Heart left ventricle (tissue), 13 donors: ENCODE results near the gene ZNF611.

Source experiments
- CTCF ChIP-seq, 12 donors: fragments of 200-600 bp; sonication (generic) in 4 of 12; IDR thresholded peaks; one replicate each; pipeline versions ENCODE4 v1.5.0 to v1.8.0; 2018 to 2022; ENCODE audit warnings: antibody characterized with exemption in 12 of 12, mild to moderate bottlenecking in 5 of 12
- POLR2A ChIP-seq, 2 donors: fragments of 450-650 bp; IDR thresholded peaks; one replicate each; pipeline ENCODE4 v1.6.1; 2017; ENCODE audit warnings: antibody characterized with exemption in 2 of 2, mild to moderate bottlenecking in 2 of 2, moderate library complexity in 2 of 2
- donor health status: ischemic (EF 13 %, LVEDD 7.1; RV severe dilation, severe dysfunction).
- donor health status: DM: no; HTN: yes; CAD: no.
- donor health status: DM: no; HTN: no; CAD: no.
- donor health status: ischemic (EF 25% LVEDD 6.9; RV normal size, moderate dysfunction).
- donor health status: ischemic (EF 25% LVEDD 5.7; RV mildly dilated, moderate dysfunction).
- donor health status: ischemic (EF 35%, LVEDD 5.7; RV mildly dilated, moderate dysfunction).
- donor health status: nonischemic (EF 11% LVEDD 7.7; RV severe dilation, severe dysfunction).
- donor health status: DM: yes; HTN: yes; CAD: no.
- donor health status: PGD.
- donor health status: ischemic (EF 29% LVEDD 5.4; RV normal size, mild dysfunction).
- donor health status: nonischemic (EF 23%, LVEDD 6.1; RV moderate dilation, normal function).

GRCh38 chr19:52669586-52669985 lies 65.3 kb downstream of the ZNF611 start:
- TF ChIP-seq CTCF (IDR thresholded peaks at IDR 0.05) = no peak
- TF ChIP-seq POLR2A (IDR thresholded peaks at IDR 0.05) = no peak
